Measurements from ENCODE around the gene SBNO2.

GRCh38 chr19:1173845-1174809 is at the start of gene SBNO2:
- TF ChIP-seq CTCF (IDR thresholded peaks at IDR 0.05; ENCODE audit: low read depth, low read length, missing input control) (no peak), HNF4G (IDR thresholded peaks at IDR 0.05) (no peak), FOXA1 (IDR thresholded peaks at IDR 0.05) (no peak), NR2F2 (IDR thresholded peaks at IDR 0.05) (no peak), RAD21 (IDR thresholded peaks at IDR 0.05) (peak in 1 of 2 donors; percentile 12), SP1 (IDR thresholded peaks at IDR 0.05) (peak; percentile 53)

Data from liver (tissue), 3 donors.